Transverse colon (tissue), 4 donors: ENCODE results near the gene FAM107B. TPM values are rescaled to one million over a fixed set of nuclear protein-coding genes. Genes with fewer than 3 reads are reported as not detected.
A peak's percentile ranks its signal among the peaks of the same experiment; 100 is the strongest.

Experiments
- DNase-seq: peaks from one replicate; pipeline ENCODE4 v3.0.0-alpha.2; 2019
- H3K27ac ChIP-seq, 4 donors: fragments of 200-600 bp; sonication (generic); 2 replicates each; pipeline ENCODE4 v1.5.1; 2016 to 2018; ENCODE audit warnings: inconsistent platforms in 4 of 4
- H3K27me3 ChIP-seq: fragments of 200-600 bp; sonication (generic); 2 replicates; pipeline ENCODE4 v1.5.1; 2017; ENCODE audit warnings: inconsistent platforms
- H3K36me3 ChIP-seq, 4 donors: fragments of 200-600 bp; sonication (generic); 2 replicates each; pipeline ENCODE4 v1.5.1; 2017 to 2019; ENCODE audit warnings: inconsistent platforms in 4 of 4
- H3K4me1 ChIP-seq, 4 donors: fragments of 200-600 bp; sonication (generic); 2 replicates each; pipeline ENCODE4 v1.5.1; 2017 to 2020; ENCODE audit warnings: inconsistent platforms in 4 of 4
- H3K4me3 ChIP-seq, 4 donors: fragments of 200-600 bp; sonication (generic); 1 replicate in 1 of 4; 2 replicates in 3 of 4; pipeline versions ENCODE4 v1.5.1 to v1.6.1; 2017 to 2019; ENCODE audit warnings: inconsistent platforms in 4 of 4
- H3K9me3 ChIP-seq, 2 donors: fragments of 200-600 bp; sonication (generic); 2 replicates each; pipeline ENCODE4 v1.5.1; 2017 to 2019; ENCODE audit warnings: inconsistent platforms in 2 of 2
- CTCF ChIP-seq, 5 experiments: fragments of 200-600 bp in 3 of 5; fragments of 450-650 bp in 2 of 5; sonication (generic) in 3 of 5; IDR thresholded peaks; 1 replicate in 2 of 5; 2 replicates in 3 of 5; pipeline ENCODE4 v1.5.1; 2016 to 2017; ENCODE audit warnings: antibody characterized with exemption in 5 of 5, inconsistent platforms in 3 of 5, mild to moderate bottlenecking in 2 of 5, moderate library complexity in 1 of 5
- EP300 ChIP-seq: sonication (generic); formaldehyde crosslinking; IDR thresholded peaks from one replicate; pipeline ENCODE4 v1.6.1; 2017; ENCODE audit warnings: antibody characterized with exemption, low read depth
- POLR2A ChIP-seq: fragments of 450-650 bp; IDR thresholded peaks from one replicate; pipeline ENCODE4 v1.6.1; 2016; ENCODE audit warnings: antibody characterized with exemption, mild to moderate bottlenecking, moderate library complexity
- POLR2AphosphoS5 ChIP-seq, 3 donors: sonication (generic); formaldehyde crosslinking; IDR thresholded peaks; one replicate each; pipeline ENCODE4 v1.6.1; 2016; ENCODE audit warnings: antibody characterized with exemption in 3 of 3
- WGBS, 2 donors: methylation state at CpG; one replicate each; pipeline ENCODE4 v1.1.5; 2018; ENCODE audit warnings: low coverage in 1 of 2; 5-methylcytosine and 5-hydroxymethylcytosine counted together
- in situ Hi-C, 4 donors: fragments of 200-750 bp; cut with MboI; loops; one replicate each; pipeline versions ENCODE4 v1.15.0 to v1.15.1; 2017; ENCODE audit warnings: low sequenced_read_pairs in 3 of 4, low pct_ligation_motif_present in 1 of 4, low pct_unique_long_range_greater_than_20kb in 1 of 4
- intact Hi-C: fragments of 100-400 bp; cut with DNase I; formaldehyde crosslinking; loops from one replicate; pipeline ENCODE4 v1.15.1; 2023; ENCODE audit warnings: low total_unique reads
- total RNA-seq, 4 donors: library from RNA; depleted of rRNA; stranded (reverse); fragments of >200 nt; gene quantifications; one replicate each; pipeline ENCODE4 v1.1.0, GENCODE V29; 2016

The FAM107B gene
- total RNA-seq, 4 donors from 2014 or later: 23.9 to 71.0 (median 52.8) TPM

GRCh38 chr10:14556285-14556956 lies 218.3 kb downstream of the FAM107B start:
- WGBS, 2 donors: 66 to 100% methylated on average over 2 to 12 of the region's 12 CpGs
- H3K36me3 ChIP-seq: no peaks in the 10 kb centered on the region
- H3K9me3 ChIP-seq: no peaks in the 10 kb centered on the region
- TF ChIP-seq EP300 (no peak), CTCF (IDR thresholded peaks at IDR 0.05) (peak in 2 of 5 experiments; percentile 8 to 25)
- H3K27ac ChIP-seq: peak overlapping the region; percentile 13 to 69 (median 36)
- H3K4me1 ChIP-seq: peaks cover 28 to 61% (median 42%) of the 10 kb centered on the region in 4 donors
- no peak overlapping the region for H3K4me3 ChIP-seq
- intact Hi-C loops: no loop called here
- H3K27me3 ChIP-seq: no peaks in the 10 kb centered on the region
- in situ Hi-C loops: no loop called here
- DNase-seq: peak; percentile 56

GRCh38 chr10:14555807-14556206 lies 218.9 kb downstream of the FAM107B start:
- 66% methylated on average over 4 of the region's 4 CpGs; no CpG with 5 or more reads in 1 of the 2 donors for WGBS, 2 donors
- DNase-seq: no peak
- in situ Hi-C loops: no loop called here

GRCh38 chr10:14554491-14555205 lies 220.0 kb downstream of the FAM107B start:
- Histone ChIP-seq H3K36me3 (no peaks in the 10 kb centered on the region), H3K9me3 (no peaks in the 10 kb centered on the region), H3K4me1 (peaks cover 28 to 75% (median 50%) of the 10 kb centered on the region in 4 donors), H3K27me3 (no peaks in the 10 kb centered on the region), H3K4me3 (no peak overlapping the region), H3K27ac (peak overlapping the region; percentile 53 to 74 (median 70))
- DNase-seq: no peak
- intact Hi-C loops (no loop called here), in situ Hi-C loops (no loop called here)
- 64 to 75% methylated on average over 2 to 3 of the region's 3 CpGs for WGBS, 2 donors
- no peak for TF ChIP-seq CTCF (IDR thresholded peaks at IDR 0.05)
- TF ChIP-seq EP300: no peak
- TF ChIP-seq POLR2A: no peak

More at GRCh38 chr10:14555807-14556206, 218.9 kb downstream of the FAM107B start:
- peak overlapping the region; percentile 13 to 69 (median 36) for H3K27ac ChIP-seq
- H3K9me3 ChIP-seq: no peaks in the 10 kb centered on the region
- no peaks in the 10 kb centered on the region for H3K27me3 ChIP-seq
- intact Hi-C loops: no loop called here
- H3K36me3 ChIP-seq: no peaks in the 10 kb centered on the region
- peaks cover 28 to 67% (median 45%) of the 10 kb centered on the region in 4 donors for H3K4me1 ChIP-seq
- no peak overlapping the region for H3K4me3 ChIP-seq
- TF ChIP-seq EP300 (no peak), POLR2A (no peak), CTCF (IDR thresholded peaks at IDR 0.05) (no peak), POLR2AphosphoS5 (IDR thresholded peaks at IDR 0.05) (no peak)

- Histone ChIP-seq H3K36me3 (no peaks in the 10 kb centered on the region), H3K4me1 (peaks cover 28 to 80% (median 53%) of the 10 kb centered on the region in 4 donors), H3K27ac (peak overlapping the region; percentile 53 to 74 (median 70)), H3K4me3 (no peak overlapping the region), H3K27me3 (no peaks in the 10 kb centered on the region), H3K9me3 (no peaks in the 10 kb centered on the region)
- in situ Hi-C loops: no loop called here
- TF ChIP-seq POLR2A: no peak
- TF ChIP-seq POLR2AphosphoS5 (IDR thresholded peaks at IDR 0.05): peak in 1 of 3 donors; percentile 24
- 20 to 49% methylated on average over 1 to 3 of the region's 3 CpGs for WGBS, 2 donors
- DNase-seq: peak; percentile 41
- intact Hi-C loops: no loop called here
These were observed 220.6 kb downstream of the FAM107B start for GRCh38 chr10:14554091-14554490.
